Glutamatergic neuron (in vitro differentiated cells): Measurements from ENCODE around the gene ATP5F1D. TPM values are rescaled to one million over a fixed set of nuclear protein-coding genes. Genes with fewer than 3 reads are reported as not detected.

ENCODE experiments used
- DNase-seq: peaks from one replicate; pipeline ENCODE4 v3.0.0; 2022
- H3K27ac Mint-ChIP-seq: one replicate; pipeline ENCODE4 v1.8.0; 2020; ENCODE audit warnings: mild to moderate bottlenecking, mixed read lengths, inconsistent platforms; ENCODE audit not compliant: unreplicated experiment
- H3K27me3 Mint-ChIP-seq: one replicate; pipeline ENCODE4 v1.8.0; 2020; ENCODE audit warnings: mild to moderate bottlenecking, moderate library complexity, mixed read lengths, inconsistent platforms; ENCODE audit not compliant: unreplicated experiment
- H3K36me3 Mint-ChIP-seq: one replicate; pipeline ENCODE4 v1.8.0; 2020; ENCODE audit warnings: mild to moderate bottlenecking, mixed read lengths, inconsistent platforms; ENCODE audit not compliant: unreplicated experiment
- H3K4me1 Mint-ChIP-seq: one replicate; pipeline ENCODE4 v1.8.0; 2020; ENCODE audit warnings: mild to moderate bottlenecking, low read depth, mixed read lengths, inconsistent platforms; ENCODE audit not compliant: unreplicated experiment
- H3K4me3 Mint-ChIP-seq: one replicate; pipeline ENCODE4 v1.8.0; 2020; ENCODE audit warnings: mild to moderate bottlenecking, mixed read lengths, inconsistent platforms; ENCODE audit not compliant: unreplicated experiment
- H3K9me3 Mint-ChIP-seq: one replicate; pipeline ENCODE4 v1.8.0; 2020; ENCODE audit warnings: mild to moderate bottlenecking, moderate library complexity, mixed read lengths, inconsistent platforms; ENCODE audit not compliant: unreplicated experiment
- CTCF ChIP-seq: fragments of 200-600 bp; sonication (generic); IDR thresholded peaks from one replicate; pipeline ENCODE4 v1.5.0; 2021; ENCODE audit not compliant: partially characterized antibody, unreplicated experiment
- total RNA-seq: library from RNA; stranded (reverse); fragmentation: NEBNext Ultra II Directional; extraction: Animal tissue kit (Norgen Biotek cat#: 25700); gene quantifications from one replicate; pipeline ENCODE4 v1.2.1, GENCODE V29; 2021; ENCODE audit not compliant: unreplicated experiment

The ATP5F1D gene
- total RNA-seq, 1 donor from 2014 or later: 129 TPM

- Mint-ChIP-seq H3K4me3 (no peak overlapping the region), H3K36me3 (no peaks in the 10 kb centered on the region), H3K9me3 (peaks cover 29% of the 10 kb centered on the region), H3K27ac (no peak overlapping the region), H3K27me3 (peaks cover 22% of the 10 kb centered on the region), H3K4me1 (peaks cover 24% of the 10 kb centered on the region)
- peak; percentile 68 for DNase-seq
- TF ChIP-seq CTCF: no peak
Observed at GRCh38 chr19:1259206-1259875, 17.8 kb downstream of the ATP5F1D start.

GRCh38 chr19:1259876-1260748 lies 18.6 kb downstream of the ATP5F1D start:
- no peak for DNase-seq

GRCh38 chr19:1260749-1261537 lies 19.4 kb downstream of the ATP5F1D start:
- Mint-ChIP-seq H3K27ac (no peak overlapping the region), H3K36me3 (no peaks in the 10 kb centered on the region), H3K4me1 (peaks cover 30% of the 10 kb centered on the region), H3K9me3 (peaks cover 22% of the 10 kb centered on the region), H3K27me3 (peaks cover 16% of the 10 kb centered on the region), H3K4me3 (peak overlapping the region; percentile 85)
- TF ChIP-seq CTCF: no peak
- DNase-seq: peak; percentile 97

More at GRCh38 chr19:1259876-1260748, 18.6 kb downstream of the ATP5F1D start:
- peaks cover 25% of the 10 kb centered on the region for H3K4me1 Mint-ChIP-seq
- H3K36me3 Mint-ChIP-seq: no peaks in the 10 kb centered on the region
- peaks cover 24% of the 10 kb centered on the region for H3K9me3 Mint-ChIP-seq
- TF ChIP-seq CTCF: no peak
- peak overlapping the region; percentile 49 for H3K4me3 Mint-ChIP-seq
- peaks cover 15% of the 10 kb centered on the region for H3K27me3 Mint-ChIP-seq
- no peak overlapping the region for H3K27ac Mint-ChIP-seq

GRCh38 chr19:1261538-1261797 lies 19.9 kb downstream of the ATP5F1D start:
- Mint-ChIP-seq H3K9me3 (peaks cover 18% of the 10 kb centered on the region), H3K4me1 (peaks cover 30% of the 10 kb centered on the region), H3K27me3 (peaks cover 16% of the 10 kb centered on the region), H3K36me3 (no peaks in the 10 kb centered on the region), H3K4me3 (peak overlapping the region; percentile 85), H3K27ac (peak overlapping the region; percentile 43)
- DNase-seq: no peak
- TF ChIP-seq CTCF: peak; percentile 33
